ENCODE data around the gene KLF13.

Gene KLF13

DNA sequence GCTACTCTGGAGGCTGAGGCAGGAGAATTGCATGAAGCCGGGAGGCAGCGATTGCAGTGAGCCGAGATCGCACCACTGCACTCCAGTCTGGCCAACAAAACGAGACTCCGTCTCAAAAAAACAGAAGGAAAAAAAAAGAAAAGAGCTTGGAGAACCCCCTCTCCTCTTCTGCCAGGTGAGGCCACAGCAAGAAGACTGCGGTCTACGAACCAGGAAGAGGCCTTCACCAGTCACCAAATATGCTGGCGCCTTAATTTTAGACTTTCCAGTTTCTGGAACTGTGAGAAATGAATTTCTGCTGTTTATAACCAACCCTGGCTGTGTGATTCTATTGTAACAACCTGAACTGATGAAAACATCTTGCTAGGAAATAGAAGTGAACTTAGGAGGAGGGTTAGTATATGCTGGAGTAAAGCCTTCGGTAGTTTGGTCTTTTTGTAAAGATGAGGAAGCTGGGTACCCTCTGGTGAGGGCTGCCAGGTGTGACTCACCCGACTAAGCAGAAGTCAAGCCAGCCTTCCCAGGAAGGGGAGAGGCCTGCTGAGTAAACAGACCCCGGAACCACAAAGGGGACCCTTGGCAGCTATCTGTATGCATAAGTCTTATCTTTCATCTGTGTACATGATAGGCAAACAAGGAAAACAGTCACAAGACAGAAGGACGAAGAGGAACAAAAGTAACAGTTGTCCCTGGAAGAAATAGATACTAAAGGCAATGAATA, 78.7 kb downstream of the KLF13 start:
- no peak for DNase-seq

DNA sequence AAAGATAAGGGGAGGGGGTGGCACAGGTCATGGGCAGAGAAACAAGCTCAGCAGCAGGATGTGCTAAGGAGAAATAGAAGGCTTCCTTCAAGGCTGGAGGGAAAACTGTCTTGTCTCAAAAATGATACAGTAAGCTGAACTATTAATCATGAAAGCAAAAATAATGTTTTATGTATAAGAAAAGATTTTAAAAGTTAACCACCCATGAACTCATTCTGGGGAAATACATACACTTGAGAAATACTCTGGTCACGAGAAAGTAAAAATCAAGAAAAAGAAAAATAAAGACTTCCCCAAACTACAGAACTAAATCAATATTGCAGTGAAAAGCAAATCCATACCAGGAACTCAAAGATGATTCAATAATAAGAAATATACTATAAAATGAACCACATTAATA, 80.7 kb downstream of the KLF13 start:
- no peak for DNase-seq

DNA sequence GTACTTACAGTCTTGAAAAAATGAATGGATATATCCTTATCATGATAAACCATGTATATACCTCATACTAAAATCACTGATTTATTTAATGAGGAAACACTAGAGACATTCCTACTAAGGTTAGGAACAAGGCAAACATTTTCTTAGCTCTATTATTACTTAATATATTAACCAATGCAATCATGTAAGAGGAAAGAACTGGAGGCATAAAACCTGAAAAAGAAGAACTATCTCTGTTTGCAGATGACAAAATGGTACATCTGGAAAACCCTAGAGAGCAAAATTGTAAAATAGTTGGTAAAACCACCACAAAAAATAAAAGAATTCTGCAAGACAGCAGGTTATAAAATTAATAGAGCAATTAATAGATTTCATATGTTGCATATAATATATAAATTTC, 81.2 kb downstream of the KLF13 start:
- no peak for DNase-seq

DNA sequence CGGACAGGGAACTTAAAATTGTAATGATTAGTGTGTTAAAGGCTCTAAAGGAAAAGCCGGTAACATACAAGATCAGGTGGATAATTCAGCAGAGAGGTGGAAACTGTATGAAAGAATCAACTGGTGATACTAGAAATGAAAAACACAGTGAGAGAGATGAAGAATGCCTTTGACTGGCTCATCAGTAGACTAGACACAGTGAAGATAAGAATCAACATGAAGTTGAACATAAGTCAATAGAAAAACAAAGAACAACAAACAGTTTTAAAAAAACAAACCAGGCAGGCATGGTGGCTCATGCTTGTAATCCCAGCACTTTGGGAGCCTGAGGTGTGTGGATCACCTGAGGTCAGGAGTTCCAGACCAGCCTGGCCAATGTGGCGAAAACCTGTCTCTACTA, 82.1 kb downstream of the KLF13 start:
- no peak for DNase-seq

DNA sequence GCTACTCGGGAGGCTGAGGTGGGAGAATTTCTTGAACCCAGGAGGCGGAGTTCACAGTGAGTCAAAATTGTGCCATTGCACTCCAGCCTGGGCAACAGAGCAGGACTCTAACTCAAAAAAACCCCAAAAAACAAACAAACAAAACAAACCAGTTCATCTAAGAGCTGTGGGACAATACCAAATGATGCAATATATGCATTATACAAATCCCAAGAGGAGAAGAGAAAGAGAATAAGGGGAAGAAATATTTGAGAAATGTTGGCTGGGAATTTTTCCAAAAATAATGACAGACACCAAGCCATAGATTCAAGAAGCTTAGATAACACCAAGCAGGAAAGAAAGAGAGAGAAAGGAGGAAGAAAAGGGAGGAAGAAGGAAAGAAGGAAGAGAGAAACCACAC, 82.5 kb downstream of the KLF13 start:
- no peak for DNase-seq

DNA sequence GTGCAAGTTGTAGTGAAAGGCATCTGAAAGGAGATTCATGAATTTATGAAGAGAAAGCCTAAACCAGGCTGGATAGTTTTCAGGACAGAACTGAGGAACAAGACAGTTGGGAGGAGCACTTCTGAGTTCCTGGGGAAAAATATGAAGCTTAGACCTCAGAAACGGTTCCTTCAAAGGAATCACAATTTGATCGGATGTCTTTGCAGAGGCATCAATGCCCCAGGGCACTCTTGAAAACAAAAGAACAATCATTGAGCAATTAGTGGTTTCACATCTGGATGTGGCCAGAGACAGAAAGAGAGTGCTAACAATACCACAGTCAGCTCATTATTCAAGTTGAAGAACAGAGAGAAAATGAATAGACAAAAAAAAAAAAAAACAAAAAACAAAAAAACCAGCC, 86.2 kb downstream of the KLF13 start:
- DNase-seq = no peak

DNA sequence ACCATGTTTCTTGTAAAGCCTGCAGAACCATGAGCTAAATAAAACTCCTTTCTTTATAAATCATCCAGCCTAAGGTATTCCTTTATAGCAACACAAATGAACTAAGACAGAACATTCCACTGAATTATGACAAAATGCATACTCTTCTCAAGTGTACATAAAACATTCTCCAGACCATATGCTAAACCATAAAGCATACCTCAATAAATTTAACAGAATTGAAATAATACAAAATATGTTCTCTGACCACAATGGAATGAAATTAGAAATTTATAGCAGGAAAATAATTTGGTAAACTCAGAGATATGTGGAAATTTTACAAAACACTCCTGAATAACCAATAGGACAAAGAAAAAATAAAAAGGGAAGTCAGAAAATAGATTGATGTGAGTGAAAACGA, 88.6 kb downstream of the KLF13 start:
- no peak for DNase-seq

DNA sequence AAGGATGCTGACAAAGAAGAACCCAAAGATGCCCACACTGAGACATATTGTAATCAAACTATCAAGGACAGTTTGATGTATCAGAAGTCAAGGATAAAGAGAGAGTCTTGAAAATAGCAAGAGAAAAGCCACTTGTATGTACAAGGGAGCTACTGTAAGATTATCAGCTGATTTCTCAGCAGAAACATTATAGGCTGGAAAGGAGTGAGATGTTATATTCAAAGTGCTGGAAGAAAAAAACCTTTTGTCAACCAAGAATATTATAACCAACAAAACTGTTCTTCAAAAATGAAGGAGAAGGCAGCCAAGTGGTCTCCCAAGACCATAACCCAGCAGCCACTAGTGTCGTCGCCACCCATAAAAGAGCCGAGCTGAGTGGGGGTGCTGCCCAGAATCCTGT, 93.2 kb downstream of the KLF13 start:
- DNase-seq = no peak

DNA sequence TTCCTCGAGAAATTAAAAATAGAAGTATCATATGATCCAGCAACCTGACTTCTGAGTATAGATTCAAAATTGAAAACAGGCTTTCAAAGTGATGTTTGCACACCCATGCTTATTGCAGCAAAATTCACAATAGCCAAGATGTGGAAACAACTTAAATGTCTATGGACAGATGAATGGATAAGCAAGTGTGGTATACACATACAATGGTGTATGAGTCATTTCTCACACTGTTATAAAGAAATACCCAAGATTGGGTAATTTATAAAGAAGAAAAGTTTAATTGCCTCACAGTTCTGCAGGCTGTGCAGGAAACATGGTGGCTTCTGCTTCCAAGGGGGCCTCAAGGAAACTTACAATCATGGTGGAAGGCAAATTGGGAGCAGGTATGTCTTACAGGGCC, 100.8 kb downstream of the KLF13 start:
- DNase-seq = no peak
